ENCODE data around the gene NCOA7.
"Not testable (repeated sequence)": the region's sequence is repeated elsewhere in the genome, so short reads cannot be mapped to it uniquely, and the experiment has no call there.

NCOA7 gene

DNA sequence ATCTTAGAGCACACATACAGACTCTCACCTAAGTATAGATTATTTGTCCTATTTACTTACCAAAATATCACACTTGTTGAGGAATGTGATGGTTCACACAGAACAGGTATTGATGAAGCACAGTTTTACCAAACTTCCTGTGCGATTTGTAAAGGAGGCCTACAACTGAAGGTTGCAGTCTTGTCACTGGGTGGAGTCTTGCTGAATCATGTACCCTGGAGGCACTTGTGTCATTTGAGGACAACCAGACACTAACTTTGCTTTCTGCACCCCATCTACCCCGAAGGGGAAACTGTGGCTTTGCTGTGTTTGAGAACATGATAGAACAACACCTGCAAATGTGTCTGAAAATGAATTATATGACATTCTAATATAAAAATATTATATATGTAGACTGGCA is 133.4 kb downstream of the NCOA7 start:
- no peak for DNase-seq

DNA sequence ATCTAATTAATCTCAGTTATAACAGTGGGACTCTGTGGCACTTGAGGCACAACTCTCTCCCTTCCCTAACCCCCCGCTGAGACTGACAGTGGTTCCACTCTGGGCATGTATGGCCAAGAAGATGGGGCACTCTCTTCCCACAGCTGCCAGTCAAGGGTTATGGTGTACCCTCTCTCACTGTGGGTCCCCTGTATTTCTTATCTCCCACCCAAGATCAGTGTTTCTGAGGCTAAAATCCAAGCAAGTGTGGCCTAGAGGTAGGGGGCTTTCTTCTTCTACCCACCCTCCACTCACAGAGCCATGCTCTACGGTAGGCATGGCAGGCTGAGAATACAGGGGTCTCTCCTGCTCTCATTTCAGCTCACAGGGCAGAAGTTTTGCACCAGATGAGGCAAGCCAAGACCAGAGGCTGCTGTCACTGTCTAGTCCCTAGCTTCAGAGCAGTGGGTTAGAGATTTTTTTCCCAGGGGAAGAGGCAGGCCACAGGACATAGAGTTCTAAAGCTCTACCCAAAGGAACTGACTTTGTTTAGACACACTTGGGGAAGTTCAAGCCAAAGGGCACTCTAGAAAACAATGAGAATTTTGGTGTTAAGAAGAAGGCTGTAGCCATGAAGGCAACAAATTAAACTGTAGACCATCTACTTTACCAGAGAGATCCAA is 134.1 kb downstream of the NCOA7 start:
- no peak for DNase-seq

DNA sequence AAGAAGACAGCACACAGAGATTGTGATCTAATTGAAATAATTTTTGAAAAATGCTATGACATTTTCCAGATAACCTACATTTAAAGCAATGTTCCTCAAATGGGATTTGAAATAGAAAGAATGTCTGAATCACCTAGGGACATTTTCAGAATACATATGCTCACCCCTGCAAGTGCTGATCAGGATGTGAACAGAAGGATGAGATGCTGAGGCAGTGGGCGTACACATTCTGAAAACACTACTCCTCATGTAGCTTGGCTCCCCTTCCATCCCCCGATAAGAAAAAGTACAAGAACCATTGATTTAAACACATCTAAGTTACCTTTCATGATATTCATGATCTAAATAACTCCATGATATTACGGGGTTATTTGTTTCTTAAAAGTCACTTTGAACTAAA is 136.0 kb downstream of the NCOA7 start:
- no peak for DNase-seq

DNA sequence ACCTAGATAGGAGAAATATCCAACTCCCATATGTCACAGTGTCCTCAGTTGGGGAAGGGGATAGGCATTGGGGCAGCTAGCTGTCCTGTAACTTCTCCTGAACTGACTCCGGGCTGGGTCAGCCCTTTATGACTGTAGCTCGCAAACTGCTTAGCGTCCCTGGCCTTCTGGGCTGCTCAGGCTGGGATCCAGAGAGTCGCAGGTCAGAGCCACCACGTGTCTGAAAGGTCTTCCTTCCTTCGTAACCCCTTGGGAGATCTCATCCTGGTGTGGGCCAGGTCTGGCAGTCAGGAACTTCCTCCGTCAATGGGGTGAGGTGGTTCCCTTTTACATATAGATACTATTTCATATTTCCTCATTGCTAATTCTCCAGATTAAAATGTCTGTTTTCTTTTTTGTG is 137.0 kb downstream of the NCOA7 start:
- no peak for DNase-seq

DNA sequence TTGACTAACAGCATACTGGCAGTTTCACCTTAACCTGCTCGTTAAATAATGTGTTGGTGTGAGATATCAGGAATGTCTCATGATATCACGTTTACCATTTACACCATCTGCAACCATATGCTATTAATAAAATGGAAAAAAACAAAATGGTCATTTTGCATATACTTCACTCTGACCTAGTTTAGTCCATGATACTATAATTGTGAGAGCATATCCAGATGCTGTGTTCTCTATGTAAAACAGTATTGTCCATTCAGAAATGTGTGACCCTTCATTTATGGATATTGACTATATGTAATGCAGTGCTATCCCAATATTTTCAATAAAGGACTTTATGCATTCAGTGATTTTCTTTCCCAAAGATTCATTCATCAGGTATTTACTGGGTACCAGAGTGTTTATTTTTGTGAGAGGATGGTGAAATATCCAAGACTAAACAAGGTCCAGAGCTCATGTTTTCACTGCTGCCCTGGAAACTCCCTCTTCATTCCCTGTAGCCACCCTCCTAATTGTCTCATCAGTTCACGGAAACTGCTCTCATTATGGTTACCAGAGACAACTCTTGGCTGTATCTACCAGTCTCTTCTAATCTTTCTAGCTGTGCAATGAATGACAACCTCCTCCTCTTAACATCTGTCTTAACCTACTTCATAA is 140.1 kb downstream of the NCOA7 start:
- no peak for DNase-seq

DNA sequence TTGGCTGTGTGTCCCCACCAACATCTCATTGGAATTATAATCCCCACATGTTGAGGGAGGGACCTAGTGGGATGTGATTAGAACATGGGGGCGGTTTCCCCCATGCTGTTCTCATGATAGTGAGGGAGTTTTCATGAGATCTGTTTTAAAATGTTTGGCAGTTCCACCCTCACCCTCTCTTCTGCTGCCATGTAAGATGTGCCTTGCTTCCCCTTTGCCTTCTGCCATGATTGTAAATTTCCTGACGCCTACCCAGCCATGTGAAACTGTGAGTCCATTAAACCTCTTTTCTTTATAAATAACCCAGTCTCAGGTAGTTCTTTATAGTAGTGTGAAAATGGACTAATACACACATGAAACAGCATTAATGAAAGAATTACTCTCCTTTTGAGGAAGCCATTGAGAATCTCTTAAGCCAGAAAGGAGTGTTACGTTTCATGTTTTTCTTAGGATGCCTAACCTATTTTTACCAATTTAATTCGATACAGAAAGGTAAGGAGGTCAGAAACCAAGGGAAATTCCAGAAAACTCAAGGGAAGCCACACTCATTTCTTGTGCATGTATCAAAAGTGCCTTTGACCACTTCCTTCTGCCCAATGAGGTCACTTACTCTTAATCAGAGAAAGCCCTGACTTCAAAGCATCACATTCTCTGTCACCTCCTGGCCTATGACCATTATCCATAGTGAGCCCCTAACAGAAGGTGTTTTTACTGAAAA is 141.1 kb downstream of the NCOA7 start:
- DNase-seq, result no peak

DNA sequence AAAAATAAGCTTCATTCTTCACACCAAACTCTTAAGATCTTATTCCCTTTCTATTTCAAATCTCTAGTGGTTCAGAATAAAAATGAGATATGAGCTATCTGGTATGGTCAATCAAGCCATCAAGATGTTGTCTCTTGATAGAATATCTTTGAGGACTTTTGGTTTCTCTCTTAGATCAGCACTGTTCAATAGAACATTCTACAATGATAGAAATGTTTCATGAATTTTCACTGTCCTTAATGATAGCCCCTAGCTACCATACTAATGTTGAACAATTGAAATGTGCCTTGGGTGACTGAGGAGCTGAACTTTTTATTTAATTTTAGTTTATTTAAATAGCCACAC is 141.7 kb downstream of the NCOA7 start:
- DNase-seq, result no peak

DNA sequence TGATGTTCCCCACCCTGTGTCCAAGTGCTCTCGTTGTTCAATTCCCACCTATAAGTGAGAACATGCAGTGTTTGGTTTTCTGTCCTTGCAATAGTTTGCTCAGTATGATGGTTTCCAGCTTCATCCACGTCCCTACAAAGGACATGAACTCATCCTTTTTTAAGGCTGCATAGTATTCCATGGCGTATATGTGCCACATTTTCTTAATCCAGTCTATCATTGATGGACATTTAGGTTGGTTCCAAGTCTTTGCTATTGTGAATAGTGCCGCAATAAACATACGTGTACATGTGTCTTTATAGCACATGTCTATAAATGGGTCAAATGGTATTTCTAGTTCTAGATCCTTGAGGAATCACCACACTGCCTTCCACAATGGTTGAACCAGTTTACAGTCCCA is 144.8 kb downstream of the NCOA7 start:
- DNase-seq, result not testable (repeated sequence)

DNA sequence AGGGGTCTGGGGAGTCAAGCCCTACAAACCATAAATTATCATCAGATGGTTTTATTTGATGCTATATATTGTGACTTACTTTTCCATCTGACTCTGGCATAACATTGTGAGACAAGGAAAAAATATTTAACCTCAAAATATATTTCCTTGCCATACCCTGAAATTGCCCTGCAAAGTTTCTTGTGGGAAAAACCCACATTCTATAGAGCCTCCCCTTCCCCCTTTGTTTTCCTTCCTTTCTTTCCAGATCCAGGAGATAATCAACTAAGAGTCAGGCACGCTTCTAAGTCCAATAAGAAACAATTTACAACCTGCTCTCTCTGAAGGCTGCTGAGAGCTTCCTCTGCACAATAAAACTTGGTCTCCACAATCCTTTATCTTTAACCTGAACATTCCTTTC is 148.3 kb downstream of the NCOA7 start:
- no peak for DNase-seq

DNA sequence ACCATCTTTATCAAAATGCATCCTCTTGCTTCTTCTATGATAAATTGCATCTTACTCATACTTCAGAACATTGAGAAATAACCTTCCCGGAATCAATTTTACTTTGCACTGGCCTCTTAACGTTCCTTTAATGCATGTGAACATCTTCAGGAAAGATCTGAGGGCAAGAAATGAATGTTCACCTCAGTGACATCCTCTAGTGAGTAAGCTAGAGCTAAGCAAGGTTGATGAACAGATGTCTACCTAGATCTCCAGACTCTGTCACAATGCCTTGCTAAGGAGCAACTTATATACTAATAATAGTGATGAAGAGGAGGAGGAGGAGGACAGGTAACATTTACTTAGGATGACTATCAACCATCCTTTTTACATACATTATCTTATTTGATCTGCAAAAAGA is 149.0 kb downstream of the NCOA7 start:
- DNase-seq, result no peak

DNA sequence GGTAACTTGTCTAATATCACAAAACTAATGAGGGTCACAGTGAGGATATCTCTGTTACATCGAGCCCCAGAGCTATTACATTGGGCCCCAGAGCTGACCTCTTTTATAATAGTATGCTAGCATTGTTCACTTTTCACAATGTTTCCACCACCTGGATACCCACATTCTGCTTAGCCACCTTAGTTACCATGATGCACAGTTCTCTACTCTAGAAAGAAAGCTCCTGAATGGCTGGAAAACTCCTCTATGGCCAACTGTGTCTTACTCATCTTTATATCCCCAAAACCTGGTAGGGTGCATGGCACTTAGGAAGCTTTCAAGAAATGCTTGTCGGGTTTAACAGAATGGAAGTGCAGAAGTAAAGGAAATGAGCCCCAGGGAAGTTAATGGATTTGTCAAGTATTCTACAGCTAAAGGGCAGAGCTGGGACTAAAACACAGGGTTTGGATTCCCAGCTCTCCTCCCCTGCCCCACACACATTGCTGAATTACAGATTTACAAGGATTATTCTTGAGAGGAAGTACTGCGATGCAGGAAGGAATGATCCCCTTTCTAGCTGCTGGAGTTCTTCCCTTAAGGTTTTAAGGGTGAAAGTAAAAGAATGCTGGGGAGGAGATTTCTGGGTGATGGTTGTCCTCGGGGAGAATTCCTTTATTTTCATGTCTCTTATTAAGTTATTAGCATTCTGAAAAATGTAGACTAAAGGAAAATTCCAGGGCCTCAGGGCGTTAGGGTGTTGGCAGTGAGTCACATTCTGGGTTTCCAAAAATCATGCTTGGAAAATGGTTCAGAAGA is 149.7 kb downstream of the NCOA7 start:
- DNase-seq, result no peak

DNA sequence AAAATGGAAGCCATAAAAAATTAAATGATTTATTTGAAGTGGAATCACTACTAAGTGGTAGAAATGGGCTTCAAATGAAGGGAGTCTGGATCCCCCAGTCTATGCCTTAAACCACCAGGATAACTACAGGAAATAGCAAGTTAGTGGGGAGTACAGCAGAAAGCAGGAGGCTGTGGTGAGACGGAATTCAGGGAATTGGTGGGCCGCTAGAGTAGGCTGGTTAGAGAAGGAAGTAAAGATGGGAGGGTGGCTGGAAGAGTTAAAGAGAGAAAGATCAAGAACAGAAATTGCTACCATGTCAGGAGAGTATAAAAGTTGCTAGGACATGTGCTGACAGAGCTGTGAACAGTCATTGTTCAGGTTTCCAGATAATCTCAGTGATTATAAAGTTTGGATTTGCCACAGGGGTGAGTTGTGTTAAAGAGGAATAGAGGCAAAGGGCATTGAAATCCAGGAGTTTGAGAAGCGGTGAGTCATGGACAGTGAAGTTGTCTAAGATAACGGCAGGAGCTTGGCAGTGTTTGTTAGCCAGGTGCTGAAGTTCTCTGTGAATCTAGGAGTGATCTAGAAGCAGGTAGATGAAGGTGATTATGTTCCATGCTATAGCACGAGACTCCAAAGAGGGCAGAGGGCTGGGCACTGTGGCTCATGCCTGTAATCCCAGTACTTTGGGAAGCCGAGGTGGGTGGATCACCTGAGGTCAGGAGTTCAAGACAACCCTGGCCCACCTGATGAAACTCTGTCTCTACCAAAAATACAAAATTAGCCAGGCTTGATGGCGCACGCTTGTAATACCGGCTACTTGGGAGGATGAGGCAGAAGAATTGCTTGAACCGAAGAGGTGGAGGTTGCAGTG is 152.1 kb downstream of the NCOA7 start:
- DNase-seq, result no peak

DNA sequence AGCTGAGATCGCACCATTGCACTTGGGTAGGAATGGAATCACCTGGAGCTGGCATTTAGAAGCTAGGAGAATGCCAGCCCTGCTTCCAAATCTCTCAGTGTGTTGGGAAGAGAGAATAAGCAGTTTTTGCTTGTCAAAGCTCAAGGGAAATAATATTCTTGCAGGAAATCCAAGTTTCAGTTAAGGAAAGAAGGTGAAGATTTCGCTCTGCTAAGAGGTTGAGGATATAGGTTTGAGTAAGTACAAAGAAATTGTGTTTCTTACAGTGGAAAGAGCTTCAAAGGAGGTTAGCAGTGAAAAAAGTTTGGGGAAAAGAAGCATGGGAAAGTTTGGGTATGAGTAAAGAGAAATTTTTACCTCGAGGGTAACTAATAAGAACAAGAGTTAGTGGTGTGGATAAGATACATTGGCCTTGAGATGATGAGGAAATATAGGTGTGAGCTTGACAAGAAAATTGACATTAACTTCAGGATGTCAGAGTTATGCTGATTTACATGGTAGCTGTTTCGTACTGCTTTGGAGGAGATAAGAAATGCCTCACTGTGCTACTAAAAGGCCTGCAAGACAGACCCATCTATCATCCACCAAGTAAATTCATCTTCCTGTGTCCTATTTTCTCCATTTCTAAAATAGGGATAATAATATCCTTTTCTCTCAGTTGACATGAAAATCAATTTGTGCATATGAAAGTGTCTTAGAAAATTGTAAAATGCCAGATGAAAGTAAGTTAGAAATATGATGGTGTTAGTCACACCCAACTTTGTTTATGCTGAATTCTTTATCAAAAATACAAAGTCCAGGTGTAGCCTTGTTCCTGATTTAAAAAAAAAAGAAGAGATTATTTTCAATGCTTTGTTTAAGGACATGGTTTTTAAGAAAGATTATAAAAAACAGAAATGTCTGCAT is 153.0 kb downstream of the NCOA7 start:
- no peak for DNase-seq

DNA sequence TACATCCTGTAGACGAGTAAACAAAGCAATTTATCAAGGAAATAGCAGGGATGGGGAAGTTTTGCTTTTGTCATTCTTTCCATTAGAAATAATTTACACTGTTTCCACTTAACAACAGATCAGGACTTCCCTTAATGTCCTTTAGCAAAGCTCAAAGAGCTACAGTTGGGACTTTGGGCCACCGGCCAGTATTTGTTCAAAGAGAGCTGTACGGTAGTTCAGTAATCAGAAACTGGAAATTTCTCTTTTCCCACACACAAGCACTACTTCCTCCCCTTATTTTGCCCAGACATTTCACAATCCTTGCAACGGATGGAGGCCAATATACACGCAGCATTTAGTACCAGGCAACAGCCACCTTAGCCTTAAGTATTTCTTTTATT is 153.7 kb downstream of the NCOA7 start:
- DNase-seq, result no peak

DNA sequence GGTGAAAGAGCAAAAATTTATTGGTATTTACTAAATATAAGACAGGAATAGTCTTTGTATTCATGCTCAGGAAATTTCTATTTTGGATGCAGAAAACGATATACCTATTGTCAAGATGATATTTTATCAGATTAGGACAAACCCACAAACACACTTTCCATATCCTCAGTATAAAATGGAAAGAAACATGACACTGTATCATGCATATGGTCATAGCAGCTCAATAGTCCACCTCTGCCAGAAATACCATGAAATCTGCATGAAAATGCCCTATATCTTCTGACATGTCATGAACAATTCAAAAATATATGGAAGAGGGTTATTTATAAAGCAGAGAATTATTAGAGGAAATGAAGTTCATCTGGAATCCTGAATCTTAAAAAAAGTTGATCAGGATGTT is 154.1 kb downstream of the NCOA7 start:
- no peak for DNase-seq

DNA sequence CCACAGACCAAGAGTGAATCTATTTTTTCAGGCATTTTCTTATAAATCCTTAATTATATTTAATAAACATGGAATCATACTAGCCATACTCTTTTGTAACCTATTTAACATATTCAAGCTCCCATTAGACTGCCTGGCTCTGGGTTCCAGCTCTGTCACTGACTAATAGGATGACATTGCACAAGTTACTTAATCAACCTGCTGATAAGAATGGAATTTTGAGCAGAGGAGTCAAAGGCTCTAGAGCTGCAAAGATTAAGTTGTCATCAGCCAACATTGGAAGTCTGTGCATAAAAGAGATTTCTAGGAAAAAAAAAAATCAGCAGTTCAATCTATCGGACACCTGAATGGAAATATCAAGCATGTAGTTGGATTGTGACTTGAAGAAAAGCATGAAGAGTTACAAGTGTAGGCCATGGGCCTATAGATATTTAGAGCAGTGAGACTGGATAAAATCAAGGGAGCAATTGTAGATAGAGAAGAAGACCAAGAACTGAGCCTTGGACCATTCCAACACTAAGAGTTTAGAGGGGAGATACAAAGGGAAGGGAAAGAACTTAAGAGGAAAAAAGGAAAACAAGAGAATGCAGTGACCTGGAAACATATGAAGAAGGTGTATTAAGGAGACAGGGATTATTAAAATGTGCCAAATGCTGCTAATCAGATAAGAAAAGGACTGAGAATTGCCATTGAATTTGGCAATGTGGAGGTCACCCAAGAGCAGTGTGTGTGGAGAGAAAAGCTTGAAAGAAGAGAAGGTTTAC is 154.8 kb downstream of the NCOA7 start:
- no peak for DNase-seq

DNA sequence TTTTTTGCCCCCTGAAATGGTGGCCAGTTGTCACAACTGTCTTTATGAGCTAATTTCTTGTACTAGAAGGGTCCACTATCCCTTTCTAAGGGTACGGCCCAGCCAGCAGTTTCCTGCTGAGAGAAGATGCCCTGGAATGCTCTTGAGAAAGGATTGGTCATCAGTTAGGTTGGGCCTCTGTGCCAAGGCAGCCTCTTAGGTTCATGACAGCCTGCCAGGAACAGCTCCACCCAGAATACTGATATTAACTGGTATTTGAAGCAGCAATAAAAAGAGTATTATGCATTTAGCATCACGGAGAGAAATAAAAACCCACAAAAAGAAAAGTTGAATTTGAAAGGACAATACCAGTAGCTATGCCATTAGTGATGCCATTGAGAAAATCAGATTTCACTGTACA is 156.9 kb downstream of the NCOA7 start:
- DNase-seq, result no peak

DNA sequence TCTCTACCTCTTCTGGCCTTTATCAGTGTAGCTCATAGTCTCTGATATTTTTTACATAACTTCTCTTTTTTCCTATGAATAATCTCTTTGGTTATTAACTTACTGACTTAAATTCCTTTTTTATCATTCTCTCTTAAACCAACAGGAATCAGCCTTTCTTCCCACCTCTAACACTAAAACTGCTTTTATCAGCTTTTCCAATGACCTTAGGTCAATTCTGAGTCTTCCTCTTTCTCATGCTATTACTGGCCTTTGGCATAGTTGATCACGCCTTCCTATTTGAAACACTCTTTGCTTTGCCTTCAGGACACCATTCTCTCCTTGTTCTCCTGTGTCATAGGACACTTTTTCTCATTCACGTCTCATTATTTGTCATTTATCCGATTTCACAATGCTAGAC is 157.7 kb downstream of the NCOA7 start:
- no peak for DNase-seq

DNA sequence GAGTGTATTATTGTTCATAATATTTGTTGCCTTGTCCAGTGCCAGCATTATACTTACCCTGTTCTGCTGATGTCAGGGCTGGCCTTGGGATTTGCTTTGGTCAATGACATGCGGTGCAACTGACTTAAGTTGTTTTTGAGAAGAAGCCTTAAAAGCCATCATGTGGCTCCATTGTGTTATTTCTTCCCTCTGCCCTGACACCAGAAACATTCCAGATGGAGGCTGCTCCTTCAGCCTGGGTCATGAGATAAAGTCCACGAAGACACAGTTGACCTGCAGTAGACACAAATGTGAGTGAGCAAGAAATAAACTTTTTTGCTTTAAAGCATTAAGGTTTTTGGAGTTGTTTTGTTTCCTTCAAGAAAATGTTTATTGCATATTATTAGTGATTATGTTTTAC is 158.3 kb downstream of the NCOA7 start:
- no peak for DNase-seq

DNA sequence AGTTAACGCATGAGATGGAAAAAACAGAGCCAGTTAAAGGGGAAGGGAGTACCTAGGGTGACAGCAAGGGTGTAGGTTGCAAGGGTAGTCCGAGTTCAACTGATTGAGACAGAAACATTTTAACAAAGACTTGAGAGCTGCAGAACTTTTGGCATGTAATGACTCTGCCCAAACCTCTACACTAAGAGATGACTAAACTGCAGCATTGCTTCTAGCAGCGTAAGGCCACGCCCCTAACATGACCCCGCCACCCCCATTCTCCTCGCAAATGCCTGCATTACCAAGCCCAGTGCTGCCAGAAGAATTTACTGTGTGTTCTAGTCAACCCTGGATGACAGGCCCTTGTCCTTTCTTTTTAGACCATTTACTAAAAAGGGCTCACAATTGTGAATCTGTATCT is 159.5 kb downstream of the NCOA7 start:
- DNase-seq, result no peak

DNA sequence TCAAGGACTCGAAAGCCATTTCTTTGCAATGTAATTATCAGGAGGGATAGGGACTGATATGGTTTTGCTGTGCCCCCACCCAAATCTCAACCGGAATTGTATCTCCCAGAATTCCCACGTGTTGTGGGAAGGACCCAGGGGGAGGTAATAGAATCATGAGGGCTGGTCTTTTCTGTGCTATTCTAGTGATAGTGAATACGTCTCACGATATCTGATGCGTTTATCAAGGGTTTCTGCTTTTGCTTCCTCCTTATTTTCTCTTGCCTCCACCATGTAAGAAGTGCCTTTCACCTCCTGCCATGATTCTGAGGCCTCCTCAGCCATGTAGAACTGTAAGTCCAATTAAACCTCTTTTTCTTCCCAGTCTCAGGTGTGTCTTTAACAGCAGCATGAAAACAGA is 160.0 kb downstream of the NCOA7 start:
- DNase-seq, result not testable (repeated sequence)
